Measurements from ENCODE around the gene PBX3.

PBX3 gene

GRCh38 chr9:125883565-125884217 lies 136.5 kb downstream of the PBX3 start:
- no peak for DNase-seq

- no peak for DNase-seq
Observed at GRCh38 chr9:125884218-125884595, 137.0 kb downstream of the PBX3 start.

DNA sequence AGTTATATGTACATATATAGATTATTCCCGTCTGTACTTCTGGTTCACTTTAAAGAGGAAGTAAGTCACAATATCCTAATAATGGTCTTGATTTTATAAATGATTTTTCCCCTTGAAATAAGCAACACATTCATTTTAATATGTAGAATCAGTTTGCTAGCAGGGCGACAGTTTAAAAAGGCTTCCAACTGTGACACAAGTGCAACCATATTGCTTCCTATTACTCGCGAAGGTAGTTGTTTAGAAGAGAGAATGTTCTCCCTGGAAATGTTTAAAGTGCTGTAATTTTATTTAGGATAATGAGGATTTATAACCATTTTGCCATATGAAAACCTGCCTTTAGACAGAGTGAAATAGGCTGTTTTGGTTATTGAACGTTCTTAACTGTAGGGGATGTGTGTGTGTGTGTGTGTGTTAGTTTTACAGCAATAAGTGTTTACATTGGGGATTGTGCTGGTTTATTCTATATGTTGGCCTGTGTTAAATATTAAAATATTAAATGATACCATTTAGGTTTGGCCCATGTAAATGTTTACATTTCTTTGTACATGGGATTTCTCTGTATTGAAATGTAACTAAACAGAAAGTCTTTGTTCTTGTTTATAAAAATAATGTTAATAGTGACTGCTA lies 138.3 kb downstream of the PBX3 start:
- no peak for DNase-seq

- no peak for DNase-seq
Observed at GRCh38 chr9:125886365-125886764, 139.2 kb downstream of the PBX3 start.

- no peak for DNase-seq
Observed at GRCh38 chr9:125887172-125887571, 140.0 kb downstream of the PBX3 start.

DNA sequence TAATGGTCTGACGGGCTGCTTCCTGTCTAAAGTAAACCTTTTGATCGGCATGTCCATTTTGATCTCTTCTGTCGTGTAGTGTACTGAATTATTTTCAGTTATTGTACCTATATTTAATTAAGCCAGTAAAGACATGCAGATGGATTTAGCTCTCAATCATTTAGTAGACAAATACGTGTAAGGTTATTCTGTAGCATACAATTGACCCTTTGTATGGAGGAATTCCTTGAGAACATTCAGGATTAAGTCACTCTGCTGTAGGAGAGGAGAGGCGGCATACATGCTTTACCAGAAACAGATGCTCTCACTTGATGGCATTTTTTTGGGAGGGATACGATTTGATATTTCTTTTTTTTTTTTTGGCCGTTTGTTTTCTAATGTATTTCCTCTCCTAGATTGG lies 141.0 kb downstream of the PBX3 start:
- no peak for DNase-seq

DNA sequence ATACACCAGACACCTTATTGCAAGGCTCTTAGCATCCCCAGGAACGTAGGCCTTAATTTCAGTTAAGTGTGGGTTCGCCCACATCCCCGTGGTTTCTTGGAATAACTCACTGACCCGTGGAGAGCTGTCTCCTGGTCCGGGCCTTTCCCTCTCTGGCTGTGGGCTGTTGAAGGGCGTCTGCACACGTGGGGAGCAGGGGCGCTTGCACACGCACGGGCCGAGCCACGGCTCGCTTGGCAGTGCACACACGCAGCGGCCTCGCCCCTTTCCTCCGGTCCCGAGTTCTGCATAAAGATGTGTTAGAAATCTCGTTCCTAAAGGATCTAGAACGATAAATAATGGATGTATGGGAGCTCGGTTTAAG lies 141.9 kb downstream of the PBX3 start:
- DNase-seq = no peak

- DNase-seq = peak; percentile 9
Observed at GRCh38 chr9:125889476-125890419, 142.6 kb downstream of the PBX3 start.

DNA sequence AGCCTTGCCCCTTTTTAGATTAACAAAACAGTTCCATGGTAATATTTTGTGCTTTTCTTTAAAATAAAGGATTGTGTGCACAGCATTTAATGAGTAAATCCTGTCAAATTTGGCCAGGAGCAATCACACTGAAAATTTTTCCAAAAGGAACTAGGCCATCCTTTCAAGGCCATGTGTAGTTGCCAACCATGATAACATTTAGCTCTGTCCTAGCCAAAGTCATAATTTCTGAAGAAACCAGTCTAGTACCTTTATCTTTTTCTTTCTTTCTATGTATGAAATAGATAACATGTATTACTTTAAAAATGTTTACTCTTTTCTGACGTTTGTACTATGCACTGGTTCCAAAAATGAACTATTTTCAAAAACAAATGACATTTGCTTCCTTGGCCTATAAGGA lies 143.7 kb downstream of the PBX3 start:
- no peak for DNase-seq

- DNase-seq = no peak
Observed at GRCh38 chr9:125893277-125893676, 146.1 kb downstream of the PBX3 start.

GRCh38 chr9:125894566-125894965 lies 147.4 kb downstream of the PBX3 start:
- DNase-seq = no peak

- DNase-seq = no peak
Observed at GRCh38 chr9:125896404-125896803, 149.2 kb downstream of the PBX3 start.

- DNase-seq = no peak
Observed at GRCh38 chr9:125896964-125897363, 149.8 kb downstream of the PBX3 start.

- no peak for DNase-seq
Observed at GRCh38 chr9:125897481-125897880, 150.3 kb downstream of the PBX3 start.

- DNase-seq = no peak
Observed at GRCh38 chr9:125902214-125902613, 155.0 kb downstream of the PBX3 start.

DNA sequence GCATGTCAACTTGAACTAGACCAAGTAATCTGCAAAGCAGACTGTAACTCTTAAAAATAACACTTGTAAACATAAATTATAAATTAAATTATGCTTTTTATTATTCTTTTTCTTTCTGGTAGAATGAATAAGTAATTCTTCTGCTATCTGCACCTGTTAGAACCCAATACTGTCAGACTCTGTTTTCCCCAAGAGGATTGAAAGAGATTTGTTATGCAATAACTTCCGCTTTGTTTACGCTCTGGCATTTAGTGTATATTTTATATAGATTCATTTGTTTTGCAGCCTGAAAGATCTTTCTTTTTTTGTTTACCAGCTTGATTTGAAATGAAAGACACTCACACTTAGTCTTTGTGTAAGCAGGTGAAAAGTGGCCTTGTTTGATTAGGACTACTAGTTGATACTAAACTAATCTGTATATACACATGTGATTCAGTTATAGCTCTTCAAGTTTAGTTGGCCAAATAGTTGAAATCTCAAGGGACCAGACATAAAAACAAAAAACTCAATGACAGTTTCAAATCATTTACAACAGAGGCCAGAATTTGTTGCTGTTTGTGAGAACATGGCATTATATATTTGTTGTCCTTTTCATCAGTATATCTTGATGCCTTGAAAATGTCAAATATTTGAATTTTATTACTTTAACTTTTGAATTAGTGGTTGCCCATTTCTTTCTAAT lies 155.8 kb downstream of the PBX3 start:
- no peak for DNase-seq

- DNase-seq = no peak
Observed at GRCh38 chr9:125904155-125904851, 157.1 kb downstream of the PBX3 start.

GRCh38 chr9:125906144-125906543 lies 159.0 kb downstream of the PBX3 start:
- no peak for DNase-seq

DNA sequence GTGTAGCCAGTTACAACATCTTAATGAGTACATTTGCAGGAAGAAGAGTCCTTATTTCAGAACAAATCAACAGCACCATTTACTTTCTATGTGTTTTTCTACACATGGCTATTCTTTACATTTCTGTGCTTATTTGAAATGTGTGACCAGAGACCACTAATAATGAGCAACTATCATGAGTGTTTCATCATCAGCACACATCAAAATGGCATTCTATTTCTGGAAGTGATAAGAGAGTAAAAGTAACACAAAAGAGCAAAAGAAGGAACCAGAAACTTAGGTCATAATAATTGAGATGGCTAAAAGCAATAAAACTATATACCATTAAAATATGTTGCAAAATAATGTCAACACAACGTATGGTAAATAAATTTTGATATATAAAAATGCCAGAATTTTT lies 159.7 kb downstream of the PBX3 start:
- DNase-seq = no peak

- DNase-seq = no peak
Observed at GRCh38 chr9:125908136-125908535, 161.0 kb downstream of the PBX3 start.

DNA sequence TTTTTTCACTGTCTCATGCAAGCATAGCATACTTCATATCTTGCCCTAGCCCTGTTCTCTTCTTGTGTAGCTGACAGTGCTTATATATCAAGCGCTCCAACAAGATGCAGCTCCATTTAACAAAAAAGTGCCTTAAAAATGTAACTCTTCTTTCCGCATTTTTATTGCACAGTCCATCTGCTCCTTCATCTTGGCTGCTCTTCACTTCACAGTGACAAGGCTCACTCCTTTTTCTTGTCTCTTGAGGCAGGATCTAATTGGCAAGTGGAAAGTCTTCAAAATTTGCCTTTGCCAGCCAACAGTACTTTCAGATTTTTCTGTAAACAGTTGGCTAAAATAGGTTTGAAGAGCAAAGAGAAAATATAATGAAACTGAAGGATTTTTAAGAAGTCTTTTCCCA lies 161.8 kb downstream of the PBX3 start:
- DNase-seq = no peak

DNA sequence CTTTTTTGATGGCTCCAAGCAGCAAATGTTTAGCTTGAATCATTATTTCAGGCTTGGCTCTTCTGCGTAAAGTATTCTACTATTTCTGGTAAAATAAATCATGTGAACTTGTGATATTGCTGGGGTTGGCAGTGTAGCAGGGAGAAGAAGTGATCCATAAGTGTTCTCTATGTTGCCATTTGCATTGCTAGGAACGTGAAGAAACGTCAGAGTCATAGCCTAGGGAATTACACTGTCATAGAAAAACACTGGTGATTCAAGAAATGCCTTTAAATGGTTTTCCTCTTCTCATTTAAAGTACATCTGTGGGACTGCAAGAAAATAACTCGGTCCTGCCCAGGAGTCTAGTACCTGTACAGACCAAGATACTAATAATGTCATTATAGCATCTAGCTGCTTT lies 162.3 kb downstream of the PBX3 start:
- no peak for DNase-seq

- no peak for DNase-seq
Observed at GRCh38 chr9:125910286-125910685, 163.1 kb downstream of the PBX3 start.
